Measurements from ENCODE around the gene KPNA1. TPM values are rescaled to one million over a fixed set of nuclear protein-coding genes. Genes with fewer than 3 reads are reported as not detected.

The KPNA1 gene
- total RNA-seq, 2 donors from 2014 or later: 90.5 to 93.4 TPM

DNA sequence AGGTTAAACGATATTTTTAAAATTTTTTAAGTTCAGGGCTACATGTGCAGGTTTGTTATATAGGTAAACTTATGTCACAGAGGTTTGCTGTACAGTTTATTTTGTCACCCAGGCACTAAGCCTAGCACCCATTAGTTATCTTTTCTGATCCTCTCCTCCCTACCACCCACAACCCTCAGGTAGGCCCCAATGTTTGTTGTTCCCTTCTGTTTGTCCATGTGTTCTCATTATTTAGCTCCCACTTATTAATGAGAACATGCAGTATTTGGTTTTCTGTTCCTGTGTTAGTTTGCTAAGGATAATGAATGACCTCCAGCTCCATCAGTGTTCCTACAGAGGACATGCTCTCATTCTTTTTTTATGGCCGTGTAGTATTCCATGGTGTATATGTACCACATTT is 115.8 kb downstream of the KPNA1 start:
- Mint-ChIP-seq H3K36me3 (ENCODE audit: low read depth) (no peaks in the 10 kb centered on the region), H3K9me3 (no peaks in the 10 kb centered on the region), H3K27me3 (ENCODE audit: insufficient read depth) (no peaks in the 10 kb centered on the region), H3K4me1 (no peaks in the 10 kb centered on the region), H3K27ac (no peak overlapping the region), H3K4me3 (no peak overlapping the region)
- Histone ChIP-seq H3K9me3 (ENCODE audit: control insufficient read depth, low read length) (no peaks in the 10 kb centered on the region), H3K4me1 (ENCODE audit: control insufficient read depth, insufficient read depth, low read length) (no peaks in the 10 kb centered on the region), H3K9ac (ENCODE audit: extremely low read depth, low read length, poor library complexity, severe bottlenecking) (no peak overlapping the region), H3K4me3 (ENCODE audit: low read length) (no peak overlapping the region), H3K36me3 (ENCODE audit: control insufficient read depth, insufficient read depth, low read length) (no peaks in the 10 kb centered on the region), H3K27me3 (ENCODE audit: control insufficient read depth, insufficient read depth, low read length, poor library complexity, severe bottlenecking) (no peaks in the 10 kb centered on the region), H3K27ac (ENCODE audit: low read depth, low read length) (no peak overlapping the region)
- TF ChIP-seq, protein P1, sequence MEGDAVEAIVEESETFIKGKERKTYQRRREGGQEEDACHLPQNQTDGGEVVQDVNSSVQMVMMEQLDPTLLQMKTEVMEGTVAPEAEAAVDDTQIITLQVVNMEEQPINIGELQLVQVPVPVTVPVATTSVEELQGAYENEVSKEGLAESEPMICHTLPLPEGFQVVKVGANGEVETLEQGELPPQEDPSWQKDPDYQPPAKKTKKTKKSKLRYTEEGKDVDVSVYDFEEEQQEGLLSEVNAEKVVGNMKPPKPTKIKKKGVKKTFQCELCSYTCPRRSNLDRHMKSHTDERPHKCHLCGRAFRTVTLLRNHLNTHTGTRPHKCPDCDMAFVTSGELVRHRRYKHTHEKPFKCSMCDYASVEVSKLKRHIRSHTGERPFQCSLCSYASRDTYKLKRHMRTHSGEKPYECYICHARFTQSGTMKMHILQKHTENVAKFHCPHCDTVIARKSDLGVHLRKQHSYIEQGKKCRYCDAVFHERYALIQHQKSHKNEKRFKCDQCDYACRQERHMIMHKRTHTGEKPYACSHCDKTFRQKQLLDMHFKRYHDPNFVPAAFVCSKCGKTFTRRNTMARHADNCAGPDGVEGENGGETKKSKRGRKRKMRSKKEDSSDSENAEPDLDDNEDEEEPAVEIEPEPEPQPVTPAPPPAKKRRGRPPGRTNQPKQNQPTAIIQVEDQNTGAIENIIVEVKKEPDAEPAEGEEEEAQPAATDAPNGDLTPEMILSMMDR (conservative IDR thresholded peaks at IDR 0.05): no peak
- DNase-seq: no peak
- WGBS, 2 experiments (ENCODE audit: insufficient coverage in 1 of 2, insufficient read length in 1 of 2): 98% methylated on average over 2 of the region's 2 CpGs; no CpG with 5 or more reads in 1 of the 2 experiments

DNA sequence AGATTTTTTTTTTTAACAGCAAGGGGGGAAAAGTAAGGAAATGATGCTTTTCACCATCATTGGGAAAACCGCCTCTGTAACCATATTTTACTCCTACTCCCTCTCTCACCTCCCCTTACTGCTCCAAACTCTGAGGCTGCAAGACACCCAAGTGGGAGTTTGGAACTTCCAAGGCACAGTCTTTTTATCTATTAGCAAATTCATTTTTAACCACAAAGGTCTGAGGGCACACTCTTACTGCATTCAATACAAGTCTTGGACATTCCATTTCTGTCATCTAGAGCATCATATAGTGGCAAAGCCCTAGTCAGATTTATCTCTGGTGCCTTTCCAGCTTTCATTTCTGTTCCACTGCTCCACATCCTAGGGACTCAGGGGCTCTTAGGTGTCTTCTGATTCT is 117.5 kb downstream of the KPNA1 start:
- Mint-ChIP-seq H3K27me3 (ENCODE audit: insufficient read depth) (no peaks in the 10 kb centered on the region), H3K27ac (no peak overlapping the region), H3K36me3 (ENCODE audit: low read depth) (no peaks in the 10 kb centered on the region), H3K4me1 (no peaks in the 10 kb centered on the region), H3K9me3 (no peaks in the 10 kb centered on the region), H3K4me3 (no peak overlapping the region)
- TF ChIP-seq, protein P1 (conservative IDR thresholded peaks at IDR 0.05): no peak
- 96% methylated on average over 1 of the region's 1 CpG; no CpG with 5 or more reads in 1 of the 2 experiments for WGBS, 2 experiments (ENCODE audit: insufficient coverage in 1 of 2, insufficient read length in 1 of 2)
- DNase-seq: no peak
- Histone ChIP-seq H3K36me3 (ENCODE audit: control insufficient read depth, insufficient read depth, low read length) (no peaks in the 10 kb centered on the region), H3K27ac (ENCODE audit: low read depth, low read length) (no peak overlapping the region), H3K27me3 (ENCODE audit: control insufficient read depth, insufficient read depth, low read length, poor library complexity, severe bottlenecking) (no peaks in the 10 kb centered on the region), H3K4me3 (ENCODE audit: low read length) (no peak overlapping the region), H3K9ac (ENCODE audit: extremely low read depth, low read length, poor library complexity, severe bottlenecking) (no peak overlapping the region), H3K9me3 (ENCODE audit: control insufficient read depth, low read length) (no peaks in the 10 kb centered on the region), H3K4me1 (ENCODE audit: control insufficient read depth, insufficient read depth, low read length) (peaks cover 3% of the 10 kb centered on the region)

DNA sequence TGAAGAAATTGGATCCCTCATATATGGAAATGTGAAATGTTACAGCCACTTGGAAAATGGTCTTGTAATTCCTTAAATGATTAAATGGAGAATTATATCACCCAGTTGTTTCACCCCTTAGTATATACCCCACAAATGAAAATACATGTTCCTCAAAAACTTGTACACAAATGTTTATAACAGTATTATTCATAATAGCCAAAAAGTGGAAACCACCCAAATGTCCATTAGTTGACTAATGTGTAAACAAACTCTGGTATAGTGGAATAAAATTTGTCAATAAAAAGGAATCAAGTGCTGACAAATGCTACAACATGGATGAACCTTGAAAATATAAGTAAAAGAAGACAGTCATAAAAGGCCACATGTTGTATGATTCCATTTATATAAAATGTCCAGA is 118.2 kb downstream of the KPNA1 start:
- Mint-ChIP-seq H3K4me3 (no peak overlapping the region), H3K9me3 (no peaks in the 10 kb centered on the region), H3K27ac (no peak overlapping the region), H3K27me3 (ENCODE audit: insufficient read depth) (no peaks in the 10 kb centered on the region), H3K36me3 (ENCODE audit: low read depth) (no peaks in the 10 kb centered on the region), H3K4me1 (no peaks in the 10 kb centered on the region)
- no peak overlapping the region for H3K27ac ChIP-seq (ENCODE audit: low read depth, low read length)
- H3K4me1 ChIP-seq (ENCODE audit: control insufficient read depth, insufficient read depth, low read length): peaks cover 3% of the 10 kb centered on the region
- H3K9ac ChIP-seq (ENCODE audit: extremely low read depth, low read length, poor library complexity, severe bottlenecking): no peak overlapping the region
- H3K9me3 ChIP-seq (ENCODE audit: control insufficient read depth, low read length): no peaks in the 10 kb centered on the region
- DNase-seq: no peak
- no peaks in the 10 kb centered on the region for H3K27me3 ChIP-seq (ENCODE audit: control insufficient read depth, insufficient read depth, low read length, poor library complexity, severe bottlenecking)
- no peak overlapping the region for H3K4me3 ChIP-seq (ENCODE audit: low read length)
- H3K36me3 ChIP-seq (ENCODE audit: control insufficient read depth, insufficient read depth, low read length): no peaks in the 10 kb centered on the region
- TF ChIP-seq, protein P1 (conservative IDR thresholded peaks at IDR 0.05): no peak
